Mesodermal cell (in vitro differentiated cells): ENCODE measurements around the gene GUCA2A.

Source experiments
- H3K27ac ChIP-seq: 2 replicates; pipeline ENCODE4 v1.7.0; 2013; ENCODE audit warnings: mild to moderate bottlenecking, low read depth, low read length, moderate library complexity; ENCODE audit not compliant: severe bottlenecking
- H3K36me3 ChIP-seq: 2 replicates; pipeline ENCODE4 v1.7.1; 2013; ENCODE audit warnings: mild to moderate bottlenecking, low read length, moderate library complexity; ENCODE audit not compliant: control insufficient read depth, insufficient read depth
- H3K4me1 ChIP-seq: one replicate; pipeline ENCODE4 v1.7.1; 2013; ENCODE audit warnings: mild to moderate bottlenecking, low read length; ENCODE audit not compliant: insufficient read depth, control insufficient read depth, poor library complexity, severe bottlenecking
- H3K4me3 ChIP-seq: 2 replicates; pipeline ENCODE4 v1.7.0; 2013; ENCODE audit warnings: low read length, control low read depth, mild to moderate bottlenecking; ENCODE audit not compliant: insufficient read depth, poor library complexity, severe bottlenecking; ENCODE audit errors: extremely low read depth
- H3K9me3 ChIP-seq: 2 replicates; pipeline ENCODE4 v1.7.1; 2013; ENCODE audit warnings: mild to moderate bottlenecking, low read length, moderate library complexity; ENCODE audit not compliant: control insufficient read depth
- WGBS, 2 experiments: methylation state at CpG; one replicate each; pipeline ENCODE4 v1.1.5; 2013; ENCODE audit warnings: missing lambda C conversion rate in 2 of 2; ENCODE audit not compliant: insufficient coverage in 2 of 2; 5-methylcytosine and 5-hydroxymethylcytosine counted together

GUCA2A gene

DNA sequence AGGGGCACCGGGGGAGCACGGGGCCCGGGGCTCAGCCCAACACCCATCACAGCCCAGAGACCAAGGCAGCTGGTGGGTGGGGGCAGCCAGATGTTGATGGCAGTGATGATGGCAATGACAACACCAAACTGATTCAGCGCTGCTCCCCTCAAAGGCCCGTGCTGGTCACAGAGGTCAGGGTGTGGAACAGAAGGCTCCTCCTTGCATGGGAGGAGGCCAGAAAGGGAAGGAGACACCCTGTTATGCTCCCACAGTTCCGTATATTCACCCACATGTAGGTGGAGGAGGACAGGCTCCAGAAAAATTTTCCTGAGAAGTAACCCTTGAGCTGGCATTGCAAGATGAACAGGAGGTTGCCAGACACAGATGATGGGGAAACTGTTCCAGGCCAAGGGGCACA lies 10.9 kb downstream of the GUCA2A start:
- 86 to 100% methylated on average over 3 to 5 of the region's 6 CpGs for WGBS, 2 experiments
- H3K9me3 ChIP-seq = no peaks in the 10 kb centered on the region
- H3K4me1 ChIP-seq = no peaks in the 10 kb centered on the region

DNA sequence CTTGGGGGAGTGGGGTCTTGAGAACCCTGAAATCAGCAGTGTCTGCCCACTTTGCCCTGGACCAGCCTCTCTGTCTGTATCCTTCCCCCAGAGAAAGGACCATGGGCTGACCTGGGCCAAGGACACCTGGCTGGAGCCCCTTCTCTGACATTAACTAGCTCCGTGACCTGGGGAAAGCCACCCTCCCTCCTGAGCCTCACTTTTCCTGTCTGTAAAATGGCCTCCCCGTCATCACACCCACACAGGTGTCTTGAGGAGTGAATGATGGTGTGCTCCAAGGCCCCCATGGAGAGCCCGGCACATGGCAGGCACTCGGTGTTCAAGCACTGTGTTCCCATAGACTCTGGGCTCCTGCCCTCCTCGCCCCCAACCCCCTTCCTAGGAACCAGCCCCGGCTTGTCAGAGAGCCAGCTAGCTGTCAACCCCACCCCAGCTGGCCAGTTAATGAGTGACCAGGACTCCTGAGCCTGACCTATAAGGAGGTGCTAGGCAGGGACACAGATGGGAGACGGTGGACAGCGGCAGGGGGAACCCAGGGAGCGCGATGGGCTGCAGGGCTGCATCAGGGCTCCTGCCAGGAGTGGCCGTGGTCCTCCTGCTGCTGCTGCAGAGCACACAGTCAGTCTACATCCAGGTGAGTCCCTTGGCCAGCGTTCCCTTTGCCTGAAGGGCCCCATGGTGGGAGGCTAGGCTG lies 11.5 kb downstream of the GUCA2A start, which contains the start of gene GUCA2B:
GUCA2B (plus strand) TSS at position 504 of the 694 bp plus-strand sequence; CDS start at position 545, 41 bp downstream.
- no peak within 1 kb of the TSS for H3K27ac ChIP-seq
- H3K9me3 ChIP-seq = no peaks in the 10 kb centered on the region
- H3K4me1 ChIP-seq = no peaks in the 10 kb centered on the region
- 91 to 97% methylated on average over 5 to 6 of the region's 12 CpGs for WGBS, 2 experiments
- no peaks in the 10 kb centered on the region for H3K36me3 ChIP-seq
- no peak within 1 kb of the TSS for H3K4me3 ChIP-seq

More for the DNA sequence above, 10.9 kb downstream of the GUCA2A start:
- no peak overlapping the region for H3K27ac ChIP-seq
- no peaks in the 10 kb centered on the region for H3K36me3 ChIP-seq
- no peak overlapping the region for H3K4me3 ChIP-seq

- no peak overlapping the region for H3K27ac ChIP-seq
- no peaks in the 10 kb centered on the region for H3K36me3 ChIP-seq
- H3K4me1 ChIP-seq = no peaks in the 10 kb centered on the region
- 69 to 70% methylated on average over 2 to 3 of the region's 3 CpGs for WGBS, 2 experiments
- no peaks in the 10 kb centered on the region for H3K9me3 ChIP-seq
- H3K4me3 ChIP-seq = no peak overlapping the region
Observed at GRCh38 chr1:42152119-42152518, 12.4 kb downstream of the GUCA2A start.

DNA sequence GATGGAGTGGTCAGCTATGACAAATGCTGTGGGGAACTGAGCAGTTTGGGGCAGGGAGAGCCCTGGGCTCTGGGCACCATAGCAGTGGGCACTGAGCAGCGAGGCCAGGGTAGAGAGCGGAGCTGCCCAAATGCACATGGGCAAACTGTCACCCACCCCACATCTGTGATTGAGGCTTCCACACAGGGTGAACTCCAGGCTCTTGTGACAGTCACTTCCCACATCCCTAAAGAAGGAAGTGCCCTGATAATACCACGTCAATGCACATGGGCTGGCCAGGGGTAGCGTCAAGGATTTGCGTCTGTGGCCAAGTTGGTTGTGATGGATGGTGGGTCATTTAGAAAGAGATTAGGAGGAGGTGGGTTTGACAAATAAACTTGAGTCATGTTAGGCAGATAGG lies 13.9 kb downstream of the GUCA2A start:
- Histone ChIP-seq H3K4me3 (no peak overlapping the region), H3K4me1 (no peaks in the 10 kb centered on the region), H3K36me3 (no peaks in the 10 kb centered on the region), H3K27ac (no peak overlapping the region), H3K9me3 (no peaks in the 10 kb centered on the region)
- 90 to 100% methylated on average over 2 to 5 of the region's 5 CpGs for WGBS, 2 experiments

DNA sequence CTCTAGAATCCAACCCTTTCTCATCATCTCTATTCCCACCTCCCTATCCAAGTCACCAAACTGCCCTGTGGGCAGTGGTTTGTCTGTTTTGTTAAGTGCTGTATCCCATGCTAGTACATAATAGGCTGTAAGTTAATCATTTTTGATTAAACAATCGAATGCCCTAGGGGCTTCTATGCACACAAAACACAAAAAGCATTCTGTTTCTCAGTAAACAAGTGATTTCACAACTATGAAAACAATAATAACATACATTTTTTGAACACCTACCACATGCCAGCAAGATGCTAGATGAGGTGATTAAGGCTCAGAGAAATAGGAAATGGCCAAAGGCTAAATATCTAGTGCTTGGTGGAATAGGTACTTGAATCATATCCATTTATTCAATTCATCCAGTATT lies 16.4 kb downstream of the GUCA2A start:
- no peak overlapping the region for H3K4me3 ChIP-seq
- H3K27ac ChIP-seq = no peak overlapping the region
- H3K4me1 ChIP-seq = peaks cover 4% of the 10 kb centered on the region
- no peaks in the 10 kb centered on the region for H3K36me3 ChIP-seq
- H3K9me3 ChIP-seq = no peaks in the 10 kb centered on the region
- no CpG with 5 or more reads among the region's 1 CpG for WGBS, 2 experiments

DNA sequence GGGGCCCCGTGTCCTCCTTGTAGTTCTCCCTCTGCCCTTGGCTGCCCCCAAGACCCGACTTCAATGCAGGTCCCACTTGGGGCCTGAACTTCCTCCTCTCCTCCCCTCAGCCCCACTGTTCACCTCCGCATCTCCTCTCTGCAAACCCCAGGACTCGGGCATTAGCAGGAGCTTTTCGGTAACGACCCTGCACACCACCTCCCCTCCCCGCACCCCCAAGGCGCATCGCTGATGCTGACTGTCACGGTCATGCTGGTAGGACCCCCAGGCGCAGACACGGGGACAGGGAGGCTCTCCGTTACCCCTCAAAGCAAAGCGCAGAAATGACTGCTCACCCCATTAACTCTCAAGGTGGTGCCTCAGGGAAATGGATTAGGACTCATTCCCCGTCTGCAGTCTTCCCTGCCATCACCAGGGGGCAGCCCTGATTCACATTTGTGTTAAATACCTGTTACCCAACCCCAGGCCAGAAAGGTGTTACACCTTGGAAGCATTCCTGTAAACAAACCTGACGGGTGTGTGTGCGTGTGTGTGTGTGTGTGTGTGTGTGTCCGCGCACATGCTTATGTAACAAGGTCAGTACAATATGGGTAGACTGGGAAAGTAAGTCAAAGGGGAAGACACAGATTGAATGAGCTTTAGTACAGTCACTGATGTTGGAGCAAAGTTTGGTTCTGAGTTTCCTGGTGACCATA lies 17.8 kb downstream of the GUCA2A start:
- WGBS, 2 experiments = 29 to 54% methylated on average over 13 to 16 of the region's 19 CpGs
- H3K9me3 ChIP-seq = no peaks in the 10 kb centered on the region
- peaks cover 5% of the 10 kb centered on the region for H3K4me1 ChIP-seq
- no peaks in the 10 kb centered on the region for H3K36me3 ChIP-seq
- H3K27ac ChIP-seq = no peak overlapping the region
- H3K4me3 ChIP-seq = no peak overlapping the region

DNA sequence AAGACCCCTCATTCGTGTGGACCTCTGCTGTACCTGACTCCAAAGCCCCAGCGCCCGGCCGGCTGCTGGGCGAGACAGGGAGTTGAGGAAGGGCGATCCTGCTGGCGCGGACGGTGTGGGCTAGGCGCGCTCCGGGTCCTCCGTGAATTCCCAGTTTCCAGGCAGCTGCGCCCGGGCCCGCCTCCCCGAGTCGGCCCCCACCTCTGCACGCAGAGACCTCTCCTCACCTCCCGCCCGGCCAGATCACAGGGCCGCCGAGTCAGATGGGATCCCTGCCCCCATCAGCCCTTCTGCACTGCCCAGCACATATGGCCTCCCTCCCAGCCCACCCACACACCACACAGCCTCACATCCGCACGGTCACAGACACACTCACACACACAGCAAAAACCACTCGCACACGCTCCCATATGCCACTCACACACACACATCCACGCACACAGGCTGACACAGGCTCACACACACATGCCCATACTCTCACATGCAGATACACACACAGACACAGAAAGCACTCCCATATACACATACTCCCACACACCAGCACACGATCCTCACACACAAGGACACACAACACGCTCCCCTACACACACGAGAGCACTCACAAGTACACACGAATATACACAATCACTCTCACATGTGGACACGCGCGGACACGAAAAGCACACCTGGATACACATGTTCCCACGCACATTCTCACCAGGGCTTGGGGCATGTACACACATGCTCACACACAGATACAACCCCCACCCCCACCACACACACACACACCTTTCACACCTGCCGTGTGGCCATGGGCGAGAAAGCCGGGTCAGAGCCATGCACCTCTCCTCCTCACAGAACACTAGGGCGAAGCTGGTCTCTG lies 18.6 kb downstream of the GUCA2A start:
- no peaks in the 10 kb centered on the region for H3K9me3 ChIP-seq
- no peak overlapping the region for H3K27ac ChIP-seq
- 87 to 91% methylated on average over 30 to 31 of the region's 41 CpGs for WGBS, 2 experiments
- no peak overlapping the region for H3K4me3 ChIP-seq
- H3K4me1 ChIP-seq = peaks cover 5% of the 10 kb centered on the region
- H3K36me3 ChIP-seq = no peaks in the 10 kb centered on the region

- H3K27ac ChIP-seq = no peak overlapping the region
- WGBS, 2 experiments = 83 to 89% methylated on average over 6 to 8 of the region's 8 CpGs
- H3K4me3 ChIP-seq = no peak overlapping the region
- peaks cover 5% of the 10 kb centered on the region for H3K4me1 ChIP-seq
- H3K9me3 ChIP-seq = no peaks in the 10 kb centered on the region
- no peaks in the 10 kb centered on the region for H3K36me3 ChIP-seq
Observed at GRCh38 chr1:42145389-42145716, 19.2 kb downstream of the GUCA2A start.

DNA sequence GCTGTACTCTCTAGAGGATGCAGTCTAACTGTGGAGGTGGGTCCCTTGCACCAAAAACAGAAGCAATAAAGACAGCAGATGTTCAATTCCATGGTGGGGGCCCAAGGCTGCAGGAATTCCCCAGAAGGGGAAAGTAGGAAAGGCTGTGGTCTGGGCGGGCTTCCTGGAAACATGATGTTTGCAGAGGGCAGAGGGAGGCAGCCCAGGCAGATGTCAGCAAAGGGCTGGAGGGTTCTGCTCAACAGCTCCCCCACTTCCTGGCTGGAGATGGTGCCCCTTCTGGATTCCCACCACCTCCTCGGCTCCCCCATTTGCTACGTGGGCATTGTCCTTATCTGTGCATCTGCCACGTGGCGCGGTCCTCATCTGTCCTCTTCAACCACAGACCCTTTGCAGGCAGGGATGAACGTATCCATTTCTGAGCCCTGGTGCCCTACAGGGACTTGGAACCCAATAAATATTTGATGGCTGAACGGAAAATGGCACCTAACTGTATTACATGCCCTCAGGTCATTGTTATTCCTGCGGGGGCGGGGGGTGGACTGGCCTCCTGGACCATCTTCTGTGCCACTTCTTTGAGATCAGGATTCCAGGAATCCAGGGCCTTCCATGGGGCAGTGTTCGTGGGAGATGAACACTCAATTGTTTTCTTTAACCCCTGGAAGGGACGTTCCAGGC lies 19.7 kb downstream of the GUCA2A start:
- Histone ChIP-seq H3K27ac (no peak overlapping the region), H3K36me3 (no peaks in the 10 kb centered on the region), H3K4me3 (no peak overlapping the region), H3K4me1 (peaks cover 5% of the 10 kb centered on the region), H3K9me3 (no peaks in the 10 kb centered on the region)
- 82 to 95% methylated on average over 9 to 11 of the region's 12 CpGs for WGBS, 2 experiments

DNA sequence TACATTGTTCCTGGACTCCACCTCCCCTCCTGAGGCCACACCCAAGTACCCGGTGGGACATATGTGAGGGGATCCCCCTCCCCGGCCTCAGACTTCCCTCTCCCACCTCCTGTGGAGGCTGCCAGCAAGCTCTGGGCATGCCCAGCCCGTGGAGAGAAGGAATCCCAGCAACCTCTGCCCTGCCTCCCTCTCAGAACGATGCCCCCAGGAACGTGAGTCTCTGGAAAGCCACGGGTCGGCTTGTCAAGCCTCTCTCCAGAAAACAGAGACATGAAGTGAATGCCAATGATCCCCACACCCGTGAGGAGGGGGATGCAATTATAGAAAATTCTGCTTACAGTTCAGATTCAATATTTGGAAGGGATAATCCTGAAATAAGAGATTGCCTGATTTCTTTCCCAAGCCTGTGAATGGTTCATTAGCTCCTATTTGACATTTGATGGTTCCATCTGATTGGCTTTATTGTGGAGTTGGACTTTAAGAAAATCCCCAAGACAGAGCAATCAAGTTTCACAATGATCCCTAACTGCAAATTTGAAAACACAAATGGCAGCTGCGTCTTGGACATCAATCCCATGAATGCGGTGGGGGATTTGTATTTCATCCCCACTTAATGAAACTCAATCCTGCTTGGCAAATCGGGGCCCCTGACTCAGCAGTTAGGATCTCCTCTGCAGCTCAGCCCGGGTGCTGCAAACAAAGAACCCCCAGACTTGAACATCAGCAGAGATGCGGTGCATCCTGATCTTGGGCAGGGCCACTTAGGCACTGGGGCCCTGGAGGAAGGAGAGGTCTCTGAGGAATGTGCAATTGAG lies 20.4 kb downstream of the GUCA2A start:
- Histone ChIP-seq H3K27ac (no peak overlapping the region), H3K36me3 (no peaks in the 10 kb centered on the region), H3K4me3 (no peak overlapping the region), H3K4me1 (peaks cover 5% of the 10 kb centered on the region), H3K9me3 (no peaks in the 10 kb centered on the region)
- WGBS, 2 experiments = 67 to 78% methylated on average over 4 to 6 of the region's 13 CpGs
